Naive thymus-derived CD4-positive, alpha-beta T cell (primary cell): ENCODE results near the gene CCDC170. TPM values are rescaled to one million over a fixed set of nuclear protein-coding genes. Genes with fewer than 3 reads are reported as not detected.

ENCODE experiments used
- polyA plus RNA-seq, 2 donors: library from polyadenylated mRNA; unstranded; fragments of 300-500 nt; fragmentation: Illumina TruSeq; gene quantifications; one replicate each; pipeline ENCODE4 v1.2.3, GENCODE V29; 2021
- total RNA-seq, 6 experiments: library from RNA in 5 of 6; stranded (reverse) in 5 of 6; gene quantifications; 1 replicate in 5 of 6; 2 replicates in 1 of 6; pipeline ENCODE4 v1.2.3 and lab custom pipeline; 2021 to 2026

The CCDC170 gene
- total and polyA plus RNA-seq, 7 experiments from 2014 or later: 0.56 TPM; not detected in 5

Other genes with a start within 250 kb of the CCDC170 start
- gene ZBTB2, start 102.5 kb upstream of the CCDC170 start, total RNA-seq: 10 to 100 TPM; 15.3 to 26.7 (median 25.5) TPM
- gene ZBTB2, start 102.5 kb upstream of the CCDC170 start, polyA plus RNA-seq: 10 to 100 TPM; 13.8 to 25.7 TPM
- gene RMND1, start 41.9 kb upstream of the CCDC170 start, total RNA-seq: 10 to 100 TPM in 4 of 5 experiments, 1 to 10 TPM in 1; 8.8 to 21.5 (median 18.7) TPM
- 10 to 100 TPM in 1 of 2 donors, 1 to 10 TPM in 1; 7.6 to 15.3 TPM for gene RMND1, start 41.9 kb upstream of the CCDC170 start, polyA plus RNA-seq